CD4-positive, alpha-beta T cell treated with Interleukin-4 for 4 hours (primary cell): ENCODE measurements around the gene SYK.
"Not testable (repeated sequence)": the region's sequence is repeated elsewhere in the genome, so short reads cannot be mapped to it uniquely, and the experiment has no call there.

Experiments
- DNase-seq: peaks from one replicate; pipeline ENCODE4 v3.0.0-alpha.2; 2020

SYK gene

GRCh38 chr9:90799271-90799852 is 2.3 kb upstream of the SYK start:
- DNase-seq = no peak

DNA sequence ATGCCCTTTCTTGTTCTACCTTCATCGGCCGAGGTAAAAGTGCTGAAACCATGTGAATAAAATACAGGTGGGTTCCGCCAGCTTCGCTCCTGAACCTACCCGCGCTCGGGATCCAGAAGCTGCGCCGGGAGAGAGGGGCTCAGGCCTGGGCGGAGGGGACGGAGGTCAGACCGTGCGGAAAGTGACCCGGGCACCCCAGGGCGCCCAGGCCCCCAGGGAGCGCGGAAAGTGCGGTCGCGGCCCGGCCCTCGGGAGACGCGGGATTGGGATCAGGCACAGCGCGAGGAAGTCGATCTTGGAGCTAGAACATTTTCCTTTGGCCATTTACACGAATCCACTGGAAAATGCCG is 329 bp downstream of the SYK start:
- DNase-seq = no peak

DNA sequence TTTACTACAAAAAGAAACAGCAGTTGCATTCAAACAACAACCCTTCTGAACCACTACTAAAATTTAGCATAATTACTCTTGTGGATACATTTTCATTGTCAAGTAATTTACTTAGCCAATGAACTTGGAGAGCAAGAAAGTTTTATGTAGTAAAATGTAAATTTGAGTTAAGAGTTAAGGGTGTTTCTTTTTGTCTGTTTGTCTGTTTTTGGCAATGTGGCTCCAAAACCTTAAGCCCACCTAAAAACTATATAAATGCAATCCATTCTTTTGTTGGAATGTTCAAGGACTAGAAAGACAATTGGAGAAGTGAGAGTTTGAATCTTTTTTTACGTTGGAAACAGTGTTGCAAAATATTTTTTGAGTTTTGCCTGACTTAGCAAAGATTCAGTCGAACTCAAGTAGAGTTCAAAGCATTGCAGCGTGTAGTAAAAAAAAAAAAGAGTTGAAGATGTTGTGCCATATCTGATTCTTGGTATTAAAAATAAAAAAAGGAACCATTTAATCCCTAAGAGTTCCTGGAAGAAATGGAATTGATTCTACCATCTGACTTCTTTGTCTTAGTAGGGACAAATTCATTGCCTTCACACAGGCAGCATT is 867 bp downstream of the SYK start:
- DNase-seq = no peak

DNA sequence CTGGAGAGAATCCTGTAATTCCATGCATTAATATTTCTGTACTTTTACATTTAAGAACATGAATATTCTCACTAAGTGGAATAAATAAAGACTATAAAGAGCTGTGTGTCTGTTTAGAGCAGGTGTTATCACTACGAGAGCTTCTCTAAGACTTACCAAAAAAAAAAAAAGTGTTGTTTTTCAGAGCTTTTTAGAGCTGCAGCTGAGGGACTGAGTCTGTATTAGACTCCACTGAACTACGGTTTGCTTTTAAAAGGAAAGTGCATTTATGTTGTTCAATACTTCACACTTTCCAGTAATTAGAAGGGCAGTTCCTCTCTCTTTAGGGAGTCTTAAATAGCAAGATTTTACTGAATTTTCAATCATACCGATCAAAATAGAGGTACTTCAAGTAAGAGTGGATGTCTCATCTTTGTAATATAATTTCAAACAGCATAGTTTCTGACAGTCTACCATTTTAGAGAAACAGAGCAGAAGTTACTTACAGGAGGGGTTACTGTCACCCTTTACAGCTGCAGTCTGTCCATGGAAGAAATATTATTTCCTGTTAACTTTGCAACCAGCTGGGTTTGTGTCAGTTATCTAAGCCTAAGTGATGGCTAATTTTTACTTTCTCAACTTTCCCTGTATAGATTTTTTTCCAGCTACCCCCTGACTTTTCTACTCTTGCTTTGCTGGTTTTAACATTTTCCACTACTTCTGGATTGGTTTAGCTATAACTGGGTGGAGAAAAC is 2.4 kb downstream of the SYK start:
- no peak for DNase-seq

GRCh38 chr9:90805006-90805996 is 3.7 kb downstream of the SYK start:
- DNase-seq = no peak

GRCh38 chr9:90807006-90807405 is 5.4 kb downstream of the SYK start:
- DNase-seq = no peak

DNA sequence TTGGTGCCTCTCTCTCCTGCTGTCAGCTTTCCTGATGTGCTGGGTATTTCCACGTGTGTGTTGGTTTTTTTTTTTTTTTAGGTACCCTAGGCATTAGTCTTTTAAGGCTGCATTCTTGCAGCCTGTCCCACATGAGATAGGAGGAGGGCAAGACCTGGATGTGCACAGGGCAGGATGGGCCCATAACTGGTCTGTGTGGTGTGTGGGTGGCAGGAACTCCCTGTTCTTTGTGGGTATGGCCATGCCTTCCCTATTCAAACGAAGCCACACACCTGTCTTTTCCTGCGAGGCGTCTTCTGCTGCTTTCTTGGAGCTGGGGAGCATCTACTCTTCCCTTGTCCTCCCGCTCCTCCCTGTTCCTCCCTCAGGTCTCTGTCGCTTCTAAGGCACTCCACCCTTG is 6.8 kb downstream of the SYK start:
- no peak for DNase-seq

- no peak for DNase-seq
These were observed 7.5 kb downstream of the SYK start for GRCh38 chr9:90808890-90809685.

GRCh38 chr9:90810691-90811090 is 9.1 kb downstream of the SYK start:
- no peak for DNase-seq

DNA sequence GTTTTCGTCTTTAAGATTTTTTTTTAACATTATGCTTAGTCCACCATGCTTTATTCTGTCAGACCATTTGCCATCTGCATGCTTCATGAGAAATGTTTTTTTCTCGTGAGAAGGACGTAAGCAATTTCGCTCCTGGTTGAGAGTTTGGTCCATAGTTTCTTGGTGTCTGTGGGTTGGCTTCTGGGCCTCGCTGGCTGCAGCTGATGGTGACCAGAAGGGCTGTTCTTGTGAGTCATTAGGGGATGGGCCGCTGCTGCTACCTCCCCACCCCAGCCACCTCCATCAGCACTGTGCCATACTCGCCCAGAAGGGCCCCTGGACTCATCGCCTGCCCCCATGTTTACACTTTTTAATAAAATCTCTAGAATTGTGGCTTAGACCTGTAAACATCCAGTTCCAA is 11.4 kb downstream of the SYK start:
- DNase-seq = no peak

DNA sequence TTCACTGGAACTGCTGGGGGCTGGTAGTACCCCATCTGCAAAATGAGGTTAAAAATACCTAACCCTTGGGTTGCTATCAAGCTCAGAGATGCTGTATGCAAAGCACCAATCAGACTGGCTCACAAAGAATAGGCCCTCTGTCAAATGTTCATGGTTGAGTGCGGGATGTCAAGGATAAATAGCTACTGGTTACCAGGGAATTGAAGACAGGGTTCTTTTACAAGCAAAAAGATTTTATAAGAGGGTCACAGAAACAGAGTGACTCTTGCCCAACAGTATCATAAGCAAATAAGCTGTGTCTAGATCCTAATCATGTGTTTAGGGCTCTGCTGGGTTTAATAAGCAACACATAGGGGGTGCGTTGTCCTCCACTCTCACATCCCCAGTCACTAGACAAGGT is 11.9 kb downstream of the SYK start:
- no peak for DNase-seq

GRCh38 chr9:90814355-90814754 is 12.7 kb downstream of the SYK start:
- DNase-seq = no peak

DNA sequence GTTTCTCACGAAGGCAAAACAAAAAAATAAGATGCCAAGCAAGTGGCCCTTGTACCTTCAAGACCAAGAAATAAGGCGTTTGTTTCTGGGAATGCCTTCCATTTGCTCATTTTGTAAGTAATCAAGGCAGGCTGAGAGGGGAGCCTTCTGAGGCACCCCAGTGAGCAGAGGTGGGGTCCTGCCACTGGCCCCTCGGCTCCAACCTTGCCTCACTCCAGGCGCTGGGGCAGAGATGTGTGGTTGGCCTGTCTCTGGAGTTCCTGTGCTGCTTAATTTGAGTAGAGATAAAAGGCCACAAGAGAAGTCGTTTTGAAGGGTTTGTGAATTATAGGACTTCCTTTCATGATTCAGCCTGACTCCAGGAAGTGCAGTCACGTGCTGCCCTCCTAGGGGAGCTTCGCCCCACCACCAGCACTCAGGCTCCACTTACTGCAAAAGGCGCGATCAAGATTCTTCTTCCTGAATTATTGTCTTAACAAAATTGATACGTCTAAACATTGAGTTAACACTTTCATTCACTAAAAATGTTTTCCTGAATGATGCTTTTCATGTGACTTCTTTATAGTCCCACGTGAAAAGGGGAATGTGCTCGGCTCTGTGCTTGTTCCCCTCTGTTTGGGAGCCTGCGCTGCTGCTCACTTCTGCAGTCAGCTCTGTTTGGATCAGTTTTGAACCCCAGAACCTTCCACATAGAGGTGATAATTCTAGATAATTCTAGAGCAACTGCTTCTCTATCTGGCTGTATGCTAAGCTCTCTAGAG is 13.7 kb downstream of the SYK start:
- DNase-seq = no peak

GRCh38 chr9:90815944-90816357 is 14.3 kb downstream of the SYK start:
- DNase-seq = no peak

DNA sequence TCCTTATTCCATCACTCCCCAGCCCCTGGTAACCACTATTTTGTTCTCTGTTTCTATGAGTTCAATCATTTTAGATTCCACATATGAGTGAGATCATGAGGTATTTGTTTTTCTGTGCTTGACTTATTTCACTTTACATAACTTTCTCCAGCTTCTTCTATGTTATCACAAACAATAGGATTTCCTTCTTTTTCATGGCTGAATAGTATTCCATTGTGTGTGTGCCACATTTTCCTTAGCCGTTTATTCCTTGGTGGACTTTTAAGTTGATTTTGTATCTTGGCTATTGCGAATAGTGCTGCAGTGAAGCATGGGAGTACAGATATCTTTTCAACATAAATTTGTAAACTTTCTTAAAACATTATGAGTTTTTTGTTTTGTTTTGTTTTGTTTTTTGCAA is 15.1 kb downstream of the SYK start:
- no peak for DNase-seq

- DNase-seq = no peak
These were observed 16.7 kb downstream of the SYK start for GRCh38 chr9:90818279-90818678.

- not testable (repeated sequence) for DNase-seq
These were observed 18.8 kb downstream of the SYK start for GRCh38 chr9:90820406-90820805.

DNA sequence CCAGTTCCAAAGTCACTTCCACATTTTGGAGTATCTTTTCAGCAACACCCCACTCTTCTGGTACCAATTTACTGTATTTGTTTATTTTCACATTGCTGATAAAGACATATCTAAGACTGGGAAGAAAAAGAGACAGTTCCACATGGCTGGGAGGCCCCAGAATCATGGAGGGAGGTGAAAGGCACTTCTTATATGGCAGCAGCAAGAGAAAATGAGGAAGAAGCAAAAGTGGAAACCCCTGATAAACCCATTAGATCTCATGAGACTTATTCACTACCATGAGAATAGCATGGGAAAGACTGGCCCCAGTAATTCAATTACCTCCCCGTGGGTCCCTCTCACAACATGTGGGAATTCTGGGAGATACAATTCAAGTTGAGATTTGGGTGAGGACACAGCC is 19.6 kb downstream of the SYK start:
- not testable (repeated sequence) for DNase-seq

DNA sequence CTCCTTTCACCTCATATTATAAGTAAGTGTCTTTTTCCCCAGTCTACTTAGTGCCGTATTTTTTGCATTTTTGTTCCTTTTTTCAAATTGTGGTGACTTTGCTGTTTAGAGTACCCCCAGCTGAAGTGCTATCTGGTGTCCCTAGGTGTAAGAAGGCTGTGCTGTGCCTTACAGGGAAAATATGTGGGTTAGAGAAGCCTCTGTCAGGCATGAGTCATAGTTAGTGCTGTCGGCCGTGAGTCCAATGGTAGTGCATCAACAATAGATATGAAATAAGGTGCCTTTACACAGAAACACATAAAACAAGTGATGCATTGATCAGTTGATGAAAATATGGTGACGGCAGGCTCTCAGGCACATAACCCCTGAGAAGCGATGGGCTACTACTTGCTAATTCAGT is 20.1 kb downstream of the SYK start:
- DNase-seq = no peak

DNA sequence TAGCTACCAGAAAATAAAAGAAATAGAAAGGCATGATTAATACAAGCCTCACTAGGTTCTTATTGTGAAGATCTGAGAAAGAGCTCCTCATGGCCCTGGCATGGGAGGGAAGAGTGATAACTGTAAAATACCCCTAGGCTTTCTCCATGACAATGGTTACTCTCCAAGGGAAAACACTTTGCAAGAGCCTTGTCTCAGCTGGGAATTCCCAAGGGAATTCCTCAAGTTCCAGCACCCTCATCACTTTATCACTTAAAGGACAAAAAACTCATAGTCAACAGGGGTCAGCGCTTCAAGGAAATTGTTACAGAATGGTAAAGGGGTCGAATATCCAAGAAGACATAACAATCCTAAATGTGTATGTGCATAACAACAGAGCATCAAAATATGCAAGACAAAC is 21.2 kb downstream of the SYK start:
- no peak for DNase-seq

- no peak for DNase-seq
These were observed 24.0 kb downstream of the SYK start for GRCh38 chr9:90825586-90825985.
